Measurements from ENCODE around the gene RAB40B. TPM values are rescaled to one million over a fixed set of nuclear protein-coding genes. Genes with fewer than 3 reads are reported as not detected.

RAB40B gene
- total RNA-seq, 4 donors from 2014 or later = 4.1 to 18.5 (median 11.3) TPM

GRCh38 chr17:82605939-82606600 is 92.4 kb downstream of the RAB40B start:
- no peak for DNase-seq
- H3K9me3 ChIP-seq = no peaks in the 10 kb centered on the region
- no peak for TF ChIP-seq CTCF (IDR thresholded peaks at IDR 0.05)
- TF ChIP-seq POLR2A (IDR thresholded peaks at IDR 0.05) = no peak
- H3K36me3 ChIP-seq = no peaks in the 10 kb centered on the region
- H3K4me3 ChIP-seq = no peak overlapping the region
- intact Hi-C loops (cut with DNase I; ENCODE audit: low total_unique reads) = no loop called here
- H3K27me3 ChIP-seq = no peaks in the 10 kb centered on the region
- H3K4me1 ChIP-seq = no peaks in the 10 kb centered on the region
- no peak overlapping the region for H3K27ac ChIP-seq

Small RNA genes lying within 50 kb of the gene (microRNA-seq; reads per million reads assigned to microRNA genes)
- gene MIR4525 (ENCODE audit: borderline microRNAs expressed, borderline replicate concordance) = 2.0 reads per million

Small RNA genes lying within 50 kb of the gene (small RNA-seq; reads per million reads assigned to genes)
- not detected for gene MIR4525

Other genes starting within 250 kb of the RAB40B start
- gene CYBC1, start 247.9 kb downstream of the RAB40B start, total RNA-seq = 10 to 100 TPM; 12.0 to 93.7 (median 32.5) TPM
- 10 to 100 TPM; 15.3 to 55.5 (median 33.3) TPM for gene NARF, start 240.0 kb downstream of the RAB40B start, total RNA-seq
- 10 to 100 TPM; 15.9 to 70.9 (median 42.7) TPM for gene FOXK2, start 179.0 kb downstream of the RAB40B start, total RNA-seq
- gene WDR45B, start 50.3 kb downstream of the RAB40B start, total RNA-seq = 100 to 1,000 TPM in 1 of 4 donors, 10 to 100 TPM in 3; 56.5 to 111 (median 85.4) TPM
- gene FN3KRP, start 18.0 kb upstream of the RAB40B start, total RNA-seq = 10 to 100 TPM in 3 of 4 donors, 1 to 10 TPM in 1; 1.2 to 97.6 (median 32.7) TPM
- 10 to 100 TPM in 2 of 4 donors, 1 to 10 TPM in 2; 1.8 to 26.3 (median 7.1) TPM for gene FN3K, start 36.9 kb upstream of the RAB40B start, total RNA-seq
- 100 to 1,000 TPM in 1 of 4 donors, 10 to 100 TPM in 3; 35.9 to 142 (median 61.3) TPM for gene TBCD, start 53.4 kb upstream of the RAB40B start, total RNA-seq
- gene ZNF750, start 141.3 kb upstream of the RAB40B start, total RNA-seq = under 1 TPM in 2 of 4 donors, not detected in 2; under 0.01 to 0.07 TPM

All from uterus (tissue), 4 donors.